ENCODE data around the gene DDX21. TPM values are rescaled to one million over a fixed set of nuclear protein-coding genes. Genes with fewer than 3 reads are reported as not detected.

The DDX21 gene
- total RNA-seq, 4 donors from 2014 or later, result 39.2 to 112 (median 84.0) TPM

GRCh38 chr10:68955355-68955831 is 577 bp upstream of the DDX21 start:
- H3K27me3 ChIP-seq, result no peaks in the 10 kb centered on the region
- intact Hi-C loops (cut with DNase I), result no loop called here
- peak overlapping the region; percentile 91 to 98 (median 94) for H3K27ac ChIP-seq
- H3K4me1 ChIP-seq, result peaks cover 0 to 44% (median 17%) of the 10 kb centered on the region in 3 donors
- WGBS, 2 donors, result 4 to 5% methylated on average over 10 to 16 of the region's 16 CpGs
- H3K36me3 ChIP-seq, result peaks cover 0 to 33% (median 3%) of the 10 kb centered on the region in 3 donors
- no peak for TF ChIP-seq POLR2A (IDR thresholded peaks at IDR 0.05)
- TF ChIP-seq CTCF (IDR thresholded peaks at IDR 0.05), result no peak
- H3K4me3 ChIP-seq, result peak overlapping the region; percentile 78 to 100 (median 84)
- no peaks in the 10 kb centered on the region for H3K9me3 ChIP-seq
- no peak for DNase-seq

GRCh38 chr10:68957284-68957615 is 1.3 kb downstream of the DDX21 start:
- TF ChIP-seq CTCF (IDR thresholded peaks at IDR 0.05) (no peak), POLR2A (IDR thresholded peaks at IDR 0.05) (no peak)
- peak overlapping the region; percentile 91 to 98 (median 94) for H3K27ac ChIP-seq
- no peaks in the 10 kb centered on the region for H3K27me3 ChIP-seq
- H3K4me1 ChIP-seq, result peaks cover 0 to 44% (median 17%) of the 10 kb centered on the region in 3 donors
- H3K36me3 ChIP-seq, result peaks cover 0 to 34% (median 13%) of the 10 kb centered on the region in 3 donors
- no peaks in the 10 kb centered on the region for H3K9me3 ChIP-seq
- WGBS, 2 donors, result 27 to 50% methylated on average over 7 of the region's 7 CpGs
- no peak for DNase-seq
- peak overlapping the region; percentile 78 to 100 (median 84) for H3K4me3 ChIP-seq
- intact Hi-C loops (cut with DNase I), result no loop called here

GRCh38 chr10:68957654-68958053 is 1.7 kb downstream of the DDX21 start:
- TF ChIP-seq POLR2A (IDR thresholded peaks at IDR 0.05) (no peak), CTCF (IDR thresholded peaks at IDR 0.05) (peak in 1 of 6 experiments; percentile 13)
- intact Hi-C loops (cut with DNase I), result no loop called here
- no peak for DNase-seq
- Histone ChIP-seq H3K27me3 (no peaks in the 10 kb centered on the region), H3K36me3 (peaks cover 0 to 36% (median 16%) of the 10 kb centered on the region in 3 donors), H3K4me1 (peaks cover 0 to 44% (median 17%) of the 10 kb centered on the region in 3 donors), H3K4me3 (peak overlapping the region; percentile 78 to 100 (median 84)), H3K27ac (peak overlapping the region; percentile 91 to 98 (median 94)), H3K9me3 (no peaks in the 10 kb centered on the region)
- 41 to 53% methylated on average over 3 of the region's 3 CpGs for WGBS, 2 donors

GRCh38 chr10:68959695-68960527 is 3.9 kb downstream of the DDX21 start:
- 85 to 86% methylated on average over 4 of the region's 4 CpGs for WGBS, 2 donors
- peaks cover 0 to 41% (median 17%) of the 10 kb centered on the region in 3 donors for H3K4me1 ChIP-seq
- intact Hi-C loops (cut with DNase I), result no loop called here

More at GRCh38 chr10:68959695-68960527, 3.9 kb downstream of the DDX21 start:
- Histone ChIP-seq H3K36me3 (peaks cover 0 to 58% (median 37%) of the 10 kb centered on the region in 3 donors), H3K4me3 (no peak overlapping the region), H3K27me3 (no peaks in the 10 kb centered on the region), H3K27ac (no peak overlapping the region), H3K9me3 (no peaks in the 10 kb centered on the region)
- TF ChIP-seq POLR2A (IDR thresholded peaks at IDR 0.05) (no peak), CTCF (IDR thresholded peaks at IDR 0.05) (no peak)
- no peak for DNase-seq
